GM21381 (cell line): ENCODE data around the gene CALHM4.
A peak's percentile ranks its signal among the peaks of the same experiment; 100 is the strongest.

Experiments
- ATAC-seq: cut with Tn5 transposase; IDR thresholded peaks from one replicate; pipeline ENCODE4 v1.9.1; 2021; ENCODE audit warnings: mild to moderate bottlenecking, moderate library complexity; ENCODE audit not compliant: unreplicated experiment

The CALHM4 gene

GRCh38 chr6:116536216-116536621 lies 17.3 kb upstream of the CALHM4 start:
- no peak for ATAC-seq

GRCh38 chr6:116542426-116542825 lies 11.1 kb upstream of the CALHM4 start:
- no peak for ATAC-seq

- ATAC-seq: no peak
These were observed 10.4 kb upstream of the CALHM4 start for GRCh38 chr6:116543149-116543548.

- ATAC-seq: no peak
These were observed 7.9 kb upstream of the CALHM4 start, which contains the start of gene TRAPPC3L for GRCh38 chr6:116545651-116546050. Gene TRAPPC3L (minus strand): TSS chr6:116545684. CDS start chr6:116545514, 170 bp downstream.

GRCh38 chr6:116547358-116547757 lies 6.2 kb upstream of the CALHM4 start:
- no peak for ATAC-seq

- no peak for ATAC-seq
These were observed 2.8 kb upstream of the CALHM4 start for GRCh38 chr6:116550796-116551195.

- no peak for ATAC-seq
These were observed 2.5 kb downstream of the CALHM4 start for GRCh38 chr6:116556065-116556464.

GRCh38 chr6:116556814-116557415 lies 3.4 kb downstream of the CALHM4 start:
- ATAC-seq: no peak

GRCh38 chr6:116557893-116558292 lies 4.3 kb downstream of the CALHM4 start:
- ATAC-seq: no peak

- no peak for ATAC-seq
These were observed 6.6 kb downstream of the CALHM4 start for GRCh38 chr6:116560130-116560529.

- no peak for ATAC-seq
These were observed 7.9 kb downstream of the CALHM4 start for GRCh38 chr6:116561377-116562018.

- ATAC-seq: no peak
These were observed 8.5 kb downstream of the CALHM4 start for GRCh38 chr6:116562019-116562403.

GRCh38 chr6:116562614-116563013 lies 9.1 kb downstream of the CALHM4 start:
- no peak for ATAC-seq

GRCh38 chr6:116563830-116564229 lies 10.3 kb downstream of the CALHM4 start:
- no peak for ATAC-seq

GRCh38 chr6:116564311-116564710 lies 10.8 kb downstream of the CALHM4 start:
- no peak for ATAC-seq

- no peak for ATAC-seq
These were observed 11.6 kb downstream of the CALHM4 start for GRCh38 chr6:116564921-116565872.

GRCh38 chr6:116568111-116568510 lies 14.6 kb downstream of the CALHM4 start:
- no peak for ATAC-seq

GRCh38 chr6:116568821-116569755 lies 15.5 kb downstream of the CALHM4 start:
- no peak for ATAC-seq

GRCh38 chr6:116570856-116571682 lies 17.5 kb downstream of the CALHM4 start, which contains the start of gene RWDD1:
Gene RWDD1 (plus strand): TSS chr6:116571504. CDS start chr6:116571583, 79 bp downstream.
- ATAC-seq: peak; percentile 95

- ATAC-seq: no peak
These were observed 18.1 kb downstream of the CALHM4 start for GRCh38 chr6:116571683-116572000.
